WTC11 (cell line): ENCODE measurements around the gene PINK1.

ENCODE experiments used
- ATF3 ChIP-seq: sonication (generic); formaldehyde crosslinking; conservative IDR thresholded peaks from 2 replicates; pipeline ENCODE4 v1.8.1; 2022; ENCODE audit warnings: mild to moderate bottlenecking, missing genetic modification reagents
- ATF6 ChIP-seq: sonication (generic); formaldehyde crosslinking; IDR thresholded peaks from 2 replicates; pipeline ENCODE4 v1.8.1; 2023; ENCODE audit warnings: mild to moderate bottlenecking, missing genetic modification reagents
- CREB1 ChIP-seq: sonication (generic); formaldehyde crosslinking; IDR thresholded peaks from 2 replicates; pipeline ENCODE4 v1.8.0; 2023; ENCODE audit warnings: mild to moderate bottlenecking, missing genetic modification reagents
- CTCF ChIP-seq: fragments of 200-600 bp; IDR thresholded peaks from 2 replicates; pipeline ENCODE4 v1.8.0; 2022; ENCODE audit warnings: antibody characterized with exemption
- NFE2L1 ChIP-seq: sonication (generic); formaldehyde crosslinking; IDR thresholded peaks from 2 replicates; pipeline ENCODE4 v1.8.1; 2023; ENCODE audit warnings: missing genetic modification reagents
- NFYB ChIP-seq: sonication (generic); formaldehyde crosslinking; conservative IDR thresholded peaks from 2 replicates; pipeline ENCODE4 v1.8.0; 2022; ENCODE audit warnings: low read depth, missing genetic modification reagents
- STAT6 ChIP-seq: sonication (generic); formaldehyde crosslinking; conservative IDR thresholded peaks from 2 replicates; pipeline ENCODE4 v1.8.1; 2023; ENCODE audit warnings: mild to moderate bottlenecking, low read depth, missing genetic modification reagents, moderate library complexity
- TCF7 ChIP-seq: sonication (generic); formaldehyde crosslinking; IDR thresholded peaks from 2 replicates; pipeline ENCODE4 v1.8.0; 2022; ENCODE audit warnings: mild to moderate bottlenecking, low read depth, missing genetic modification reagents, moderate library complexity
- ZNF512 ChIP-seq: sonication (generic); formaldehyde crosslinking; IDR thresholded peaks from 2 replicates; pipeline ENCODE4 v1.8.1; 2022; ENCODE audit warnings: missing genetic modification reagents, borderline replicate concordance
- ZNF671 ChIP-seq: fragments of 250-450 bp; sonication (Bioruptor Pico); IDR thresholded peaks from 2 replicates; pipeline ENCODE4 v1.8.0; 2021; ENCODE audit warnings: mild to moderate bottlenecking
- TF ChIP-seq, protein P1 (sequence below): sonication (generic); formaldehyde crosslinking; IDR thresholded peaks from 2 replicates; pipeline ENCODE4 v1.8.0; 2022; ENCODE audit warnings: mild to moderate bottlenecking, missing genetic modification reagents
- TF ChIP-seq, protein P2 (sequence below): sonication (generic); formaldehyde crosslinking; IDR thresholded peaks from 2 replicates; pipeline ENCODE4 v1.8.1; 2023; ENCODE audit warnings: mild to moderate bottlenecking, moderate library complexity, missing genetic modification reagents
- TF ChIP-seq, protein P3 (sequence below): sonication (generic); formaldehyde crosslinking; IDR thresholded peaks from 2 replicates; pipeline ENCODE4 v1.8.0; 2022; ENCODE audit warnings: missing genetic modification reagents

DNA sequence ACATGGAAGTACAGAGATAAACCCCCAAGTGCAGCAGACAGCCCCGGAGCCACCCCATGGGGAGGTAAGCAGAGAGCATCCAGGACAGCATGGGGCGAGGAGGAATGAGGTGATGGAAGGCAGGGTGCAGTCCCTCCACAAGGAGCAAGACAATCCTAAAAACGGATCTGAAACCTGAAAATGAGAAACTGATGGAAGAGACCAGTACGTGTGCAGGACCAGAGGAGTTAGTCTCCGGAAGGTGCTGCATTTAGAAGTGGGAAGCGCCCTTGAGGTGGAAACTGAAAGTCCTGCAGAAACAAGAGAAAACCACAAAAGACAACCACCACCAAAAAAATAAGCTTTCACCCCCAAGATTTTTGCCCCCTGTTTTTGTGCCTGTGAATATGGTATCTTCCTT lies 45.3 kb downstream of the PINK1 start:
- TF ChIP-seq, protein P1, sequence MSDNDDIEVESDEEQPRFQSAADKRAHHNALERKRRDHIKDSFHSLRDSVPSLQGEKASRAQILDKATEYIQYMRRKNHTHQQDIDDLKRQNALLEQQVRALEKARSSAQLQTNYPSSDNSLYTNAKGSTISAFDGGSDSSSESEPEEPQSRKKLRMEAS (CRISPR knock-in tag), result no peak
- TF ChIP-seq ZNF512 (CRISPR knock-in tag) (no peak), NFYB (CRISPR knock-in tag) (no peak), CTCF (no peak), STAT6 (no peak), TCF7 (CRISPR knock-in tag) (no peak), NFE2L1 (CRISPR knock-in tag) (no peak), CREB1 (CRISPR knock-in tag) (no peak), ZNF671 (CRISPR knock-in tag) (no peak), ATF3 (CRISPR knock-in tag) (no peak), ATF6 (CRISPR knock-in tag) (no peak)
- TF ChIP-seq, protein P2, sequence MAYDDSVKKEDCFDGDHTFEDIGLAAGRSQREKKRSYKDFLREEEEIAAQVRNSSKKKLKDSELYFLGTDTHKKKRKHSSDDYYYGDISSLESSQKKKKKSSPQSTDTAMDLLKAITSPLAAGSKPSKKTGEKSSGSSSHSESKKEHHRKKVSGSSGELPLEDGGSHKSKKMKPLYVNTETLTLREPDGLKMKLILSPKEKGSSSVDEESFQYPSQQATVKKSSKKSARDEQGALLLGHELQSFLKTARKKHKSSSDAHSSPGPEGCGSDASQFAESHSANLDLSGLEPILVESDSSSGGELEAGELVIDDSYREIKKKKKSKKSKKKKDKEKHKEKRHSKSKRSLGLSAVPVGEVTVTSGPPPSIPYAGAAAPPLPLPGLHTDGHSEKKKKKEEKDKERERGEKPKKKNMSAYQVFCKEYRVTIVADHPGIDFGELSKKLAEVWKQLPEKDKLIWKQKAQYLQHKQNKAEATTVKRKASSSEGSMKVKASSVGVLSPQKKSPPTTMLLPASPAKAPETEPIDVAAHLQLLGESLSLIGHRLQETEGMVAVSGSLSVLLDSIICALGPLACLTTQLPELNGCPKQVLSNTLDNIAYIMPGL (CRISPR knock-in tag), result no peak
- TF ChIP-seq, protein P3, sequence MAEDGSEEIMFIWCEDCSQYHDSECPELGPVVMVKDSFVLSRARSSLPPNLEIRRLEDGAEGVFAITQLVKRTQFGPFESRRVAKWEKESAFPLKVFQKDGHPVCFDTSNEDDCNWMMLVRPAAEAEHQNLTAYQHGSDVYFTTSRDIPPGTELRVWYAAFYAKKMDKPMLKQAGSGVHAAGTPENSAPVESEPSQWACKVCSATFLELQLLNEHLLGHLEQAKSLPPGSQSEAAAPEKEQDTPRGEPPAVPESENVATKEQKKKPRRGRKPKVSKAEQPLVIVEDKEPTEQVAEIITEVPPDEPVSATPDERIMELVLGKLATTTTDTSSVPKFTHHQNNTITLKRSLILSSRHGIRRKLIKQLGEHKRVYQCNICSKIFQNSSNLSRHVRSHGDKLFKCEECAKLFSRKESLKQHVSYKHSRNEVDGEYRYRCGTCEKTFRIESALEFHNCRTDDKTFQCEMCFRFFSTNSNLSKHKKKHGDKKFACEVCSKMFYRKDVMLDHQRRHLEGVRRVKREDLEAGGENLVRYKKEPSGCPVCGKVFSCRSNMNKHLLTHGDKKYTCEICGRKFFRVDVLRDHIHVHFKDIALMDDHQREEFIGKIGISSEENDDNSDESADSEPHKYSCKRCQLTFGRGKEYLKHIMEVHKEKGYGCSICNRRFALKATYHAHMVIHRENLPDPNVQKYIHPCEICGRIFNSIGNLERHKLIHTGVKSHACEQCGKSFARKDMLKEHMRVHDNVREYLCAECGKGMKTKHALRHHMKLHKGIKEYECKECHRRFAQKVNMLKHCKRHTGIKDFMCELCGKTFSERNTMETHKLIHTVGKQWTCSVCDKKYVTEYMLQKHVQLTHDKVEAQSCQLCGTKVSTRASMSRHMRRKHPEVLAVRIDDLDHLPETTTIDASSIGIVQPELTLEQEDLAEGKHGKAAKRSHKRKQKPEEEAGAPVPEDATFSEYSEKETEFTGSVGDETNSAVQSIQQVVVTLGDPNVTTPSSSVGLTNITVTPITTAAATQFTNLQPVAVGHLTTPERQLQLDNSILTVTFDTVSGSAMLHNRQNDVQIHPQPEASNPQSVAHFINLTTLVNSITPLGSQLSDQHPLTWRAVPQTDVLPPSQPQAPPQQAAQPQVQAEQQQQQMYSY, result no peak
